NOMO-1 treated with DMSO at 0.1 percent for 48 hours (cell line): ENCODE data around the gene ATG4B.

Experiments
- DNase-seq: peaks from one replicate; lab custom pipeline; 2025; ENCODE audit not compliant: unreplicated experiment; lab: John Stamatoyannopoulos, UW

Gene ATG4B

DNA sequence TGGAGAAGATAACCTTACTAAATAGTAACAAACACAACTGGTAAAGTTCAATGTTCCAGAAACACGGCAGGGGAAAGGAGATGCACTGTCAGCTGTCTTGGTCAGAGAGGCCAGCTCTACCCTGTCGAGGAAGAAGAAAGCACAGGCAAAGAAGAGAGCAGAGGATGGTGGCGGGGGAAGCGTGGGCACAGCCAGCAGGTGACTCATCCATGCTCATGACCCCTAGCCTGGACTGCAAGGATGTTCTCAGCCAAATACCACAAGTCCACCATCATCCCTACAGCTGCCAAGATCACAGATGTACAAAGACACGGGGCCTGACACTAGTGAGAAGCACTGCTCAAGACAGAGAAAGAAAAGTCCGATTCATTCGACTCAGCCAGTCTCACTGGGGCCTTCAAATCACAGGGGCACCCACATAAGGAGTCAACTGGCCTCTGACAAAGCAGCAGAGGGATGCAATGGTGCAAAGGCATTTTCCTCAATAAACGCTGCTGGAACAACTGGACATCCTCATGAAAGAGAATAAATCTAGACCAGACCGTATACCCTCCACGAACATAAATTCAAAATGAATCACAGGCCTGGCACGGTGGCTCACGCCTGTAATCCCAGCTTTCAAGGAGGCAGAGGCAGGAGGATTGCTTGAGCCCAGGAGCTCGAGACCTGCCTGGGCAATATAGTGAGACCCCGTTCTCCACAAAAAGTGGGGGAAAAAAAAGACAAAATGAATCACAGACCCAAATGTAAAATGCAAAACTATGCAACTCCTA, 43.5 kb downstream of the ATG4B start:
- no peak for DNase-seq

DNA sequence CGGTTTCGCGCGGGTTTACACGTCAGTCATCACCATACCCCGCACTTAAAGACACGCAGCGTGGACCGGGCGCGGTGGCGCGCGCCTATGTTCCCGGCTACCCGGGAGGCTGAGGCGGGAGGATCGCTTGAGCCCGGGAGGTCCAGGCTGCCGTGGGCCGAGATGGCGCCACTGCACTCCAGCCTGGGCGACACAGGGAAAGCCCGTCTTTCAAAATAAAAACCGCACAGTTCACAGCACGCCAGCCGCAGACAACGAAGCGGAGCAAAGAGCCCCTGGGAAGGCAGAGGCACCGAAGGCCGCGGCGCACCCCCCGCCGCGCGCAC, 48.8 kb downstream of the ATG4B start:
- DNase-seq, result no peak

DNA sequence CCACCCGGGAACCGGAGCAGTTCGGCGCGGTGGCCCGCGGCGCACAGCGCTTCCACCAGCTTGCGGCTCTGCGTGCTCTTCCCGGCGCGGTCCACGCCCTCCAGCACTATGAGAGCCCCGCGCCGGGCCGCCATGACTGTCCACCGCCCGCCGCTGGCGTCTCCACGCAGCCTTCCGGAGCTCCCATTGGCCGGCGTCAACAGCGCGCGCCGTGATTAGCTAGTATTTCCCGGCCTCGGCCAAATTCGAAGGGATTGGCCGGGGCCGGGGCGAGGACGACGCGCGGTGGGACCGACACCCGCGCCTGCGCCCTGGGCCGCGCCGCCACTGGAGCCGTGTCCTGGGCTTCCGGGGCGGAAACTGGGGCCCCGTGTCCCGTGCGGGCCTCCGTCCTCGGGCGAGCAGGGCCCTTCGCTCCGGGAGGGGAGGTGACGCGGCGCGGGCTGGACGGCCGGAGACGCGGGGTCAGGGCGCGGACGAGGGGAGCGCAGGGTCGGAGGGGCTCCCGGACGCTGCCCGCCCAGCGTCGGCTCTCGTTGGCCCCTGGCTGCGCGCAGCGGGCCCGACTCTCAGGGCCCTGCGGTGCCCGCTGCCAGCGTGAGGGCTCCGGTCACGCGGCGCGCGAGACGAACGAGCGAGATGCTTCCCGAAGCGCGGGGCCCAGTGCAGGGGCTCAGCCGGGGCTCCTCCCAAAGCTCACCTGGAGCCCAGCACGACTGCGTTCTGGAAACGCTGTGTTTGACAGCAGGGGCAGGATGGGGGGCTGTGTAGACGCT, 49.3 kb downstream of the ATG4B start, which contains the start of gene DTYMK:
Gene DTYMK (minus strand): TSS at position 166 of the 776 bp plus-strand sequence. CDS start 32 bp downstream, at position 134.
- peak; percentile 95 for DNase-seq

DNA sequence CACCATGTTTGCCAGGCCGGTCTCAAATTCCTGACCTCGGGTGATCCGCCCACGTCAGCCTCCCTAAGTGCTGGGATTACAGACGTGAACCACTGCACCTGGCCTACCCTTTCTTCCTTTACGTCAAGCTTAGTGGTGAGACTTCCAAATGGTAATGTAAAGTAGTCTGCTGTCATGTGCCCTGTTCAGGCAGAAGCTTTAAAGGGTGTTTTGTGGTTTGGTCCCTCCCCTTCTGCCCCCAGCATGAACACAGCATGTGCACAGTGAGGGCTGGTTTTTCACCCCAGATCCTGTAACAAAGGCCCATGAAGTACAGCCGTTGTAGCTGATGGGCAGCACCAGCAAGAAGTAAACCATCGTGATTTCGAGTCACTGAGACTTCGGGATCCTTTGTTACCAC, 51.8 kb downstream of the ATG4B start:
- DNase-seq, result no peak

DNA sequence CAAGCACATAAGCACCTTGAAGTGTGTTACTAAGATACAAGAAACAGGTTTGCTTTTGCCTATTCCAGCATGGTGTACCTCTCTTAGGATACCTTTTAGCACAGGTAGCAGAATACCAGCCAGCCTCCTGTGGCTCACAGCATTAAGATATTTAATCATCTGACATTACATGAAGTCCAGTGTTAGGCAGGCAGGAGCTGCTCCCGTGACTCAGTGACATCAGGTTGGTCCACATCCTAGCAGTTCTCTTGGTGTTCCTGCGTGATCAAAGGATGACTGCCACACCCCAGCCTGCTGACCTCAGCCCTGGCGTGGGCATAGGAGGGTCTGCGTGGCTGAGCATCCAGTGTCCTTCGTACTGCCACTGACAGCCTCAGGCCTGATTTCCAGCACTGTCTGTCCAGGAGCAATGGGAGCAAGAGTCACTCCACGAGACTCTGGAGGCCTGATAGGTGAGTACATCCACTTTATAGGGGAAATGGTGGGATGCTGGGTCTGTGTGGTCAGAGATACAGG, 52.8 kb downstream of the ATG4B start:
- DNase-seq, result no peak

DNA sequence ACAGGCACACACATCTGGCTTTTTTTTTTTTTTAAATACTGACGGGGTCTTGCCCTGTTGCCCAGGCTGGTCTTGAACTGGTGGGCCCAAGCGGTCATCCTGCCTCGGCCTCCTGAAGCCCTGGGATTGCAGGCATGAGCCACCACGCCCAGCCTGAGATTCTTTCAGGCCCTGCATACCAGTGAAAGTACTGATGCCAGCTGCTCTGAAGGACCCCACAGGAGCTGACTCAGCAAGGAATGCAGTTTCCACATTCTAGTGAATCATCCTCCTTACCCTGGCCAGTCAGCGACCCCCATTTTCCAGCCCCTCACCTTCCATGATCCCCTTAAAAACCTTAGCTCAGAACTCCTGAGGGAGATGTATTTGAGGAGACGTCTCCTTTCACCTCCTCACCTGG, 55.0 kb downstream of the ATG4B start:
- no peak for DNase-seq

DNA sequence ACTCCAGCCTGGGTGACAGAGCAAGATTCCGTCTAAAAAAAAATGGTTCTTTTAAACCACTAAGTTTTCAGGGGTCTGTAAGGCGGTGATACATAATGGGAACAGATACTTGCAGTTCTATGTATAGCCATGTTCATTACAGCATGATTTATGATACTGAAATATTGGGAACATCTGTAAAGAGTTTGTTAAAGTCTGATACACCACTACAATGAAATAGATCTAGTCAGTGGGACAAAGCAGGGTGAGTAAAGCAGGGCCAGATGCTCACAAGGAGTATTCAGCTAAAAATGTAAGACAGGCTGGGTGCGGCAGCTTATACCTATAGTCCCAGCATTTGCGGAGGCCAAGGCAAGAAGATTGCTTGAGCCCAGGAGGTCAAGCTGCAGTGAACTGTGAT, 58.2 kb downstream of the ATG4B start:
- no peak for DNase-seq

DNA sequence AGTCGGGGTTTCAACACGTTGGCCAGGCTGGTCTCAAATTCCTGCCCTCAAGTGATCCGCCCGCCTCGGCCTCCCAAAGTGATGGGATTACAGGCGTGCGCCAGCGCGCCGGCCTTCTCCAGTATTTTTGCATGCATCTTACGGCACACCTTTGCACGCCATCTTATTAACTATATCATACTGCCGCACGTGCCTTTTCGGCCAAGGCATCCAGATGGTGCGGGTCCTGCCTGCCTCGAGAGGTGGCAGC, 63.6 kb downstream of the ATG4B start:
- DNase-seq, result no peak

DNA sequence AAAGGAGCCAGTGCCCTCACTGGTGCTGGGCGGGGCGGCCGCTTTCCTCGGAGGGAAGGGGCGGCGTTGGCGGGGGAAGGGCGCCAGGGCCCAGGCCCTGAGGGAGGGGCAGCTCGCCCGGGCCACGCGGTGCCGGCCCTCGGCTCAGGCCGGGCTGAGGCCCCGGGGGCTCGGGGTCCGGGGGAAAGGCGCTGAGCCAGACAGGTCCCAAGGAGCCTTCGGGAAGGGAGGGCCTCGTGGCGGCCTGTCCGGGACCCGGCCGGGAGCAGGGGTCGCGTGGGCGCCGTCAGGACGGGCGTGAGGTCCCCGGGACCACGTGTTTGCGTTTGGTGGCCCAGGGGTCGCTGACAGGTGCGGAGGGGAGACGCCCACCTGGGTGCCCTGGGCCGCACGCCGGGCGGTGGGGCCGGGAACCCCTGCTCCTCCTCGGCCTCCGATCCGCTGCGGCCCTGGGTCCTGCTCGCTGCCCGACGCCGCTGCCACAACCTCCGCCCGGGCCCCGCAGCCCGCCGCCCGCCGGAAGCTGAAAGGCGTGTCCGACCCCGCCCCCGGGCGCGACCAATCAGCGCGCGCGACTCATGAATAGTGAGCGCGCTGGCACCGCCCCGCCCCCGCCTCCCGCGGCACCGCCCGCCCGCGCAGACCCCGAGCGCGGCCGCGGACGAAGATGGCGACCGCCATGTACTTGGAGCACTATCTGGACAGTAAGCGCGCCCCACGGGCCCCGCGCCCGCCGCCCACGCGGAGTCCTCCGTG, 64.1 kb downstream of the ATG4B start, which contains the start of gene ING5:
Gene ING5 (plus strand): TSS at position 641 of the 756 bp plus-strand sequence. CDS start 27 bp downstream, at position 668.
- DNase-seq, result peak; percentile 84

DNA sequence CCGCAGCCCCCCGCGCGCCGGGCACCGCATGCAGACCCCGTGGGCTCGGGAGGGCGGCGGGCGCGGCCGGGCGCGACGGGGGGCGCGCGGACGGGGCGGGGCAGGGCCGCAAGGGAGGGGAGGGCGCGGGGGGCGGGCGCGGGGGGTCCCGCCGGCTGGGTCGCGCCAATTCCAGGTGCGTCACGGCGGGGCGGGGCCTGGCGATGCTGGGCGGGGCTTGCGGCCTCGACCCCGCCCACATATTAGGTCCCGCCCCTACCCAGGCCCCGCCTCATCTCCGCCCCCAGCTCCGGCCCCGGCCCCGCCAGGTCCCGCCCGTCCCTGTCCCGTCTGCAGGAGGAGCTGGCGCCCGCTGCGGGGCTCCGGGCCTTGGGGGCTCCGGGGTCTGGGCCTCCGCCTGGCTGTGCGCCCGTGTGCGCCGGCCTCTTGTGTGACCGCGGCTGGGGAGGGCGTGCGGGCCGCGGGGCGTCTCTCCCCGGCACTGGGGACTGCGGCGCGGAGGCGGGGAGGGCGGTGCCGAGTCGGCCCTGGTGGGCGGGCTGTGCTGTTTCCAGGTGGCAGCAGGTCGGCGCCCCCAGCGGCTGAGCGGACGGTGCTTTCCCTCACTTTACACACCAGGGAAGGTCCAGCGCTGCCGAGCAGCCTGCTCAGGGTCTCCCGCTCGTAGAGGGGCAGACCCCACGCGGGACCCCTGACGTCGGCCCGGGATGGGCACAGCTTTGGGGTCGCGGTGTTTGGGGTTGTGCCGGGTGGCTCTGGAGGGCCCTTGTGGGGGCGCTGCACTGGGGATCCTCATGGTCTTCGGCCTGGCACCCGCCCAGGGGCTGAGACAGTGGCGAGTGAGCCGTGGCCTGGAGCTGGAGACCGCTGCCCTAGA, 64.9 kb downstream of the ATG4B start:
- DNase-seq, result peak; percentile 72

DNA sequence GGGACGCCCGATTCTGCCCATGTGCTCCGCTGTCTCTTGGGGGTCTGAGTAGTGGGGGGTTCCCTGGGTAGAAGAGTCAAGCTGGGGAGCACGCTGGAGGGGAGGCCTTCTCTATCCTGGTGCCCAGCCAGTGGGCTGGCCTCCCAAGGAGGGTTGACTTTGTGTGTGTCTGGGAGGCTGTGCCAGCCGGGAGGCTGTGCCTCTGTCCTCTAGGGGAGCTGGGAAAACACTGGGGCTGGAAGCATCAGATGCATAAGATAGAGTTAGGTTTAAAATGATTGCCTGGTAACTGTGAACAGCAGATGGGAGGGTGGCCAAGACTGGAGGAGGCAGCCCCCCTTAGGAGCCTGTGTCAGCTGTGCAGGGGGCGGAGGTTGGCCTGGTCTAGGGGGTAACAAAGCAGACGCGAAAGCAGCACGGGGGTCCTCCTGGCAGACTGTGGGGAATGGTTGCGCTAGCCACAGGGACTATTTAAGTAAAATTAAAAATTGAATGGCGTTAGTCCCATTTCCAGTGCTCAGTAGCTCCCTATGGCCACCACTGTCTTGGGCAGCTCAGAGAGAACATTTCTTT, 65.6 kb downstream of the ATG4B start:
- no peak for DNase-seq

DNA sequence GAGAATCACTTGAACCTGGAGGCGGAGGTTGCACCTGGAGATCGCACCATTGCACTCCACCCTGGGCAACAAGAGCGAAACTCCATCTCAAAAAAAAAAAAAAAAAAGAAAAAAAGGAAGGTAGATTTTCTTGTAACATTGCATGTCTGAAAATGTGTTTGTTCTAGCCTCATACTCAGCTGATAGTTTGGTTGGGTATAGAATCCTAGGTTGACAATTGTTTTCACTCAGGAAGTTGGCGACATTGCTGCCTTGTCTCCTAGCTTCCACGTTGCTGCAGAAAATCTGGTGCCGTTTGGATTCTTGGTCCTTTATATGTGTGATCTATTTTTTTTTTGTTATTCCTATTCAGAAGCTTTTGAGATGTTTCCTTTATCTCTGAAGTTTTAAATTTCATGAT, 69.0 kb downstream of the ATG4B start:
- DNase-seq, result no peak

DNA sequence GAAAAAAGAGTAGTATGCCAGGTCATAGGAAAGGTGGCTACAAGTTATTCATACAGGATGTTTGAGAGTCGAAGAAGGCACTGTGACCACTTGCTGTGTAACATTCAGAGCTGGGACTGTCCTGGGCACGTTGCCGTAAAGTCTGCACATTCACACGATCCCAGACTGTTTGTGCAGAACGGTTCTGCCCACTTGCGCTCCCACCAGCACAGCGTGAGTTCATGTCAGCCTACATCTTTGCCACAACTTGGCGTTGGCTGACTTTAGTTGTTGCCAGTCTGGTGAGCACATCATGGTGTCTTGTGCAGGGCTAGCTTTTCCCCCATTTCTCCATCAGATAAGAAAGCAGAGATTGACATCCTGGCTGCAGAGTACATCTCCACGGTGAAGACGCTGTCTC, 71.4 kb downstream of the ATG4B start:
- no peak for DNase-seq

DNA sequence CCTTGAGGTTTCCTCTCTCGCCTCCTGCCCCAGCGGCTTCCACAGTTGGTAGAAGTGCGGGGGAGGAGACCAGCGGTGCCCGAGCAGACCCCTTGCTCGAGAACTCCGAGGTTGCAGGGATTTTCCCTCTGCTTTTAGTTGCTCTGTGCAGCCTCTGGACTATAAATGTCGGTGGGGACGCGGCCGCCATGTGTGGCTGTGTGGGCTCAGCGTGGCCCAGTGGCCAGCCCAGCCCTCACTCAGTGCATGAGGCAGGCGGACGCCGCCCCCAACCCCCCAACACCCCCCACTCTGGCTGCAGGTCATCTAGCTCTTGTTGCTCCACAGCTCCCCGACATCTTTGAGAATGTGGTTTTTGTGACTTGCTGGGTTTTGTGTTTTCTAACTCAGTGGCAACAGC, 81.6 kb downstream of the ATG4B start:
- DNase-seq, result no peak

DNA sequence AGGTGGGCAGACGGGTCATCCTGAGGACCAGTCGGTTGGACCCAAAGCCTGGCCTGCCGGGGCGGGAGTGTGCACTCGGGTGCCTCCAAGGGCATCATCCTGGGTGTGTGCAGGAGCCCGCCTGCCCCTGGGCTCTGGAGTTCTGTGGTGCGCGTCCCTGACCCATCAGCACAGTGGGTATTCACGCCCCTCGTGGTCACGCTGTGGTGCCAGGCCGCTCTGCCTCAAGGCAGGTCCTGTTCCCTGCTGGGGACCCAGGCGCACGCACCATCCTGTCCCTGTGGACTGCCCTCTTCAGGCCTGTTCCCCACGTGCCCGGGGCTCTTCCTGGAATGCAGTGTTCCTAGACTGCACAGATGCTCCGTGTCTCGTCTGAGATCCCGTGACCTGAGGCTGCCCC, 82.6 kb downstream of the ATG4B start:
- DNase-seq, result no peak

DNA sequence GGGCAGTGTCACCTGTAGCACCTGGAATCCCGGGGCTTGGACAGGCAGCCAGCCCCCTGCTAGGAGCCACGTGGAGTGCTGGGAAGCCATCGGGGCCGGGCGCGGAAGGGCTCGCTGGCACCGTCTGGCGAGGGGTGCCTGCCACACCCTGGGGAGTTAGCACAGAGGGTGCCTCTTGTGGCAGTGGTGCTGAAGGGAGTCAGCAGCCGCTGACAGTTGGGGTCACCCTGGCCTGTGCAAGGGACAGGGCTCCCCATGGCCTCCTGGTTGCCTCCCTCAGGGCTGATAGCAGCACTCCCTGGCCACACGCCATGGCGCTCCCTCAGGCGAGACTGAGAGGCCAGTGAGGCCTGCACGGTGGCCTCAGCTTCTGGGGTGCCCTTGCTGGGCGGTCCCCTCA, 83.1 kb downstream of the ATG4B start:
- no peak for DNase-seq

DNA sequence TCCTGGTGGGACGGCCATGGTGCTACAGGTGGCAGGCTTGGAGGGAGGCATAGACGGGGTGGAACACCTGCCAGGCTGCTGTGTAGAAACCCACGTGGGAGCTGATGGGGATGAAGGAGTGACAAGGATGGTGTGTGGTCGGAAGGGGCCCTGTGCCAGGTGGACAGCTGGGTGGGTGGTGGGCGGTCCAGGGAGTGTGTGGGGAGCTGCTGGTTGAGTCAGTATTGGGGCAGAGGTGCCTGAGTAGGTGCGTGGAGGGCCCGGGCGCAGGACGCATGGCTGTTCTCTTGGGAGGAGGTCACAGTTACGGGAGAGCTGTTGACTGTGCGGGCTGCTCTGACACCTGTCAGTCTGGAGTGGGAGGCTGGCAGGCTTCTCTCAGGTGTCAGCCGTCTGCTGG, 84.4 kb downstream of the ATG4B start:
- no peak for DNase-seq

DNA sequence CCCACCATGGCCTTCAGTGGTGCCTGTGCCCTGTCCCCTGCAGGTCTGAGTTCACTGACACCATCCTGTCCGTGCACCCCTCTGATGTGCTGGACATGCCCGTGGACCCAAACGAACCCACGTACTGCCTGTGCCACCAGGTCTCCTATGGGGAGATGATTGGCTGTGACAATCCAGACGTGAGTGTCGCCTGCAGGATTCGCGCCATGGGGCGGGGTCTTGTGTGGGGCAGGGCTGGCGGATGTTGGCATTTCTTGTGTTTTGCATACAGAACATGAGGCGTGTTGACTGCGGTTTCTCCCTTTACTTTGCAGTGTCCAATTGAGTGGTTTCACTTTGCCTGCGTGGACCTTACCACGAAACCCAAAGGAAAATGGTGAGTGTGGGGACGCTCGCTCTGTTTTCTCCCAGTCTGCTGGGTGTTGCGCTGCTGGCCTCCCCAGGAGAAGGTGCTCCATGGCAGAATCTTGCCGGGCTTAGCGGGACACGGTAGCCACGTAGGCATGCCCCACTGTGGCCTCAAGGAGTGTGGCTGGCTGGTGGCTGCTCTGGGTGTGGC, 85.5 kb downstream of the ATG4B start:
- no peak for DNase-seq
